ENCODE results near the gene MIR17HG.

MIR17HG gene

DNA sequence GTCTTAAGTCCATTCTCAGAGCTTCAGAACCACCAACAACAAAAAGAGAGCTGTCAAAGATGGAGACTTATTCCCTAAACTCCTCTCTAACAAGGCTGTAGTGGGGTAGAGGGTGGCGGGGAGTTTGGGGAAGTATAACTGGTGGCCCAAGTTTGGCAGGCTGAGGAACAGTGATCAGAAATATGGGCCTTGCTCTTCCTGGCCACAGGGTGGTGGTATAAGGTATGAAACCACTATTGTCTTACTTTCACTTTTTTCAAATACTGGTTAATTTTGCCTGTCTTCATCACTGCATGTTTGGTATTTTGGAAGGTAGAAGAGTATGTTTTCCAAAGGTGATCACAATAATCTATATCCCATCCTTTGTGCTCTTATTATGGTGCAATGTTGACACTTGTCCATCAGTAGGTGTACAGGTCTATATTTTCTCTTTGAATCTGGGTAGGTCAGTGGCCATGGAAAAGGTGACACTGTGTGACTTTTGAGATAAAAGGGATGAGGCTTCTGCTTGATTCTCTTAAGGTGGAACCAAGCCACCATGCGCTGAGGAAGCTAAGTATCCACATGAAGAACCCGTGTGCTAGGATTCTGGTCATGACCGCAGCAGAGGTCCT lies 27.7 kb downstream of the MIR17HG start:
- no peak for DNase-seq (ENCODE audit: low read depth)
- TF ChIP-seq, protein P1, sequence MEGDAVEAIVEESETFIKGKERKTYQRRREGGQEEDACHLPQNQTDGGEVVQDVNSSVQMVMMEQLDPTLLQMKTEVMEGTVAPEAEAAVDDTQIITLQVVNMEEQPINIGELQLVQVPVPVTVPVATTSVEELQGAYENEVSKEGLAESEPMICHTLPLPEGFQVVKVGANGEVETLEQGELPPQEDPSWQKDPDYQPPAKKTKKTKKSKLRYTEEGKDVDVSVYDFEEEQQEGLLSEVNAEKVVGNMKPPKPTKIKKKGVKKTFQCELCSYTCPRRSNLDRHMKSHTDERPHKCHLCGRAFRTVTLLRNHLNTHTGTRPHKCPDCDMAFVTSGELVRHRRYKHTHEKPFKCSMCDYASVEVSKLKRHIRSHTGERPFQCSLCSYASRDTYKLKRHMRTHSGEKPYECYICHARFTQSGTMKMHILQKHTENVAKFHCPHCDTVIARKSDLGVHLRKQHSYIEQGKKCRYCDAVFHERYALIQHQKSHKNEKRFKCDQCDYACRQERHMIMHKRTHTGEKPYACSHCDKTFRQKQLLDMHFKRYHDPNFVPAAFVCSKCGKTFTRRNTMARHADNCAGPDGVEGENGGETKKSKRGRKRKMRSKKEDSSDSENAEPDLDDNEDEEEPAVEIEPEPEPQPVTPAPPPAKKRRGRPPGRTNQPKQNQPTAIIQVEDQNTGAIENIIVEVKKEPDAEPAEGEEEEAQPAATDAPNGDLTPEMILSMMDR (IDR thresholded peaks at IDR 0.05; ENCODE audit: control insufficient read depth, extremely low read depth, insufficient read depth), result peak; percentile 54
- H3K4me3 ChIP-seq (ENCODE audit: low read depth, low read length), result no peak overlapping the region

DNA sequence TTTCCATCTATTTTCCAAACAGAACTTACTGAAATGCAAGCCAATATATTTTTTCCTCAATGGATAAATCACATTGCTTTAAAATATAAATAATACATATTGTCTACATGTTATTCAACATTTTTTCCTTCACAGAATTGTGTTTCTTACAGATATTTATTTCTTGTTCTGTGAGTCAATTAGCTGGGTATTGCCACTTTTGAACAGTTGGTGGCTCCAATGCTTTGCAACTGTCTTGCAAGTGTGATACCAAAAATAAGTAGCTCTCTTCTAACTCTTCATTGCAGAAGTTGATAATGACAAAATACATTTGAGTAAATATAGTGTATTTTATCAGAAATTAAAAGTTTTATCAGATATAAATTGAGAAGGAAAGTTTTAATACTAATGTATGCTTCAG lies 33.9 kb downstream of the MIR17HG start:
- H3K4me3 ChIP-seq (ENCODE audit: low read depth, low read length), result no peak overlapping the region
- TF ChIP-seq, protein P1 (IDR thresholded peaks at IDR 0.05; ENCODE audit: control insufficient read depth, extremely low read depth, insufficient read depth), result peak; percentile 67
- no peak for DNase-seq (ENCODE audit: low read depth)

DNA sequence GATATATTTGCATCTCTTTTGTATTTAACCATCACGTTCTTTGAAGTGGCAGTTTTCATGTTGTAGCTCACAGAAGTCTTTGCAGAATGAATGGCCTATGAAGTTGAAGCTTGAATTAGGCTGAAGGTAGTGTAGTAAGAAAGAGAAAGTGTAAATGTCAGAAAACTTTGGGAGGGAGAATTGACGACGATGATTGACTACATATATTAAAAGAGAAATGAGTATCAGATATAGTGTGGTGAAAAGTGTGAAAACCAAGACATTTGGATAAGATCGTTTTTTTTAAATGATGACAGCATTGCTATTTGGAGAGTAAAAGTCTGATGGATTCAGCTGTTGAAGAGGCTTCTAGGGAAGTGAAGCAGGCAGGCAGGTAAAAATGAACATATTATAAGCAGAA lies 36.3 kb downstream of the MIR17HG start:
- no peak overlapping the region for H3K4me3 ChIP-seq (ENCODE audit: low read depth, low read length)
- TF ChIP-seq, protein P1 (IDR thresholded peaks at IDR 0.05; ENCODE audit: control insufficient read depth, extremely low read depth, insufficient read depth), result no peak
- no peak for DNase-seq (ENCODE audit: low read depth)

DNA sequence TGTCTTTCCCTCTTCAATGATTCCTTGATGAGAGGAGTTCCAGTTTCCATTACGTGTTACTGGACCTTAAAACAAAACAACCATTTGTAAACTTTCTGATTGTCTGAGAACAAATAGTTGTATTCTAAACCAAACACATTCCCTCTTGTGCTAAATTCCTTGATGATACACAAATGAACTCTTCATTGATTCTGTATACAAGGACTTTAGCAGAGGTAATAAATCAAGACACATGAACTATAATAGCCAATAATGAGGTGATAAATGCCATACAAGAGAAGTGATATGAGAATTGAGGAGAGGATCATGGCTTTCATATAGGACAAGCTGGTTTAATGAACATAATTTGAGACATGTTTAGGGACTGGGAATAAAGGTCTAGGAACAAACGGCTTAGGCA lies 37.4 kb downstream of the MIR17HG start:
- H3K4me3 ChIP-seq (ENCODE audit: low read depth, low read length), result no peak overlapping the region
- DNase-seq (ENCODE audit: low read depth), result no peak
- TF ChIP-seq, protein P1 (IDR thresholded peaks at IDR 0.05; ENCODE audit: control insufficient read depth, extremely low read depth, insufficient read depth), result no peak

DNA sequence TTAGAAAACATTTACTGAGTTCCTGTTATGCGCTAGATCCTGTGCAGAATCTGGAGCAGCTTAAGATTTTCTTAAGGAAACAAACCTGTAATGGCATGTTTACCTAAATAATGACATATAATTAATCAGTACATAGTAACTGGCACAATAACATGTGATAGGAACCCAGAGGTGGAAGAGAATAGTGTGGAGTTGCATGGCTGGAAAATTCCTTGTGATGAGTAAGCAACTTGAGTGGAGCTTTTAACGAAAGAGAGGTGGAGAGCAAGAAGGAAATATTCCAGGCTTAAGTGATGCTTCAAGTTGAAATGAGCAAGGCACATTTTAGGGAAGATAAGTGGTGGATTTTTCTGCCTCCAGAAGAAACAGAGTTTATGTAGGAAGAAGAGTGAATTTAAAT lies 41.7 kb downstream of the MIR17HG start:
- no peak for DNase-seq (ENCODE audit: low read depth)
- TF ChIP-seq, protein P1 (IDR thresholded peaks at IDR 0.05; ENCODE audit: control insufficient read depth, extremely low read depth, insufficient read depth), result no peak
- no peak overlapping the region for H3K4me3 ChIP-seq (ENCODE audit: low read depth, low read length)

DNA sequence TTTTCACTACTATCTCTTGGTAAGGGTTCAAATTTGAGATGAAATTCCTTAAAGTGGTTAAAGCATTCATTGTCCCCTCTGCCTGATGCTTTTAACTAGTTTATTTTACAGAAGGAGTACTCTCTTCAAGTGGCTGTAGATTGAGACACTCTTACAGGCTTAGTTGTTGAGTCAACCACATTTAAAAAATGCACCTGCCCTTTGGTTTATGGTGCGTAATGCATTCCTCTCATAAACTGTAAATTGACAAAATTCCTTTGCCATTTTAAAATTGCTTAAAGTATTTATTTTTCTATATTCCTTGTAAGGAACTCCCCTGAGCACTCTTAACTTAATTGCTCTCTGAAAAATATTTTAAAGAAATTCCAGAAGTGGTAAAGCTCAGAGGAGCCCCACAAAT lies 50.1 kb downstream of the MIR17HG start:
- DNase-seq (ENCODE audit: low read depth), result no peak
- TF ChIP-seq, protein P1 (IDR thresholded peaks at IDR 0.05; ENCODE audit: control insufficient read depth, extremely low read depth, insufficient read depth), result no peak
- H3K4me3 ChIP-seq (ENCODE audit: low read depth, low read length), result no peak overlapping the region

Measured in LNCaP clone FGC (cell line).